Measurements from ENCODE around the gene SLC38A6. TPM values are rescaled to one million over a fixed set of nuclear protein-coding genes. Genes with fewer than 3 reads are reported as not detected.

The SLC38A6 gene
- polyA plus RNA-seq, 4 donors = 2.2 to 20.8 (median 5.0) TPM

DNA sequence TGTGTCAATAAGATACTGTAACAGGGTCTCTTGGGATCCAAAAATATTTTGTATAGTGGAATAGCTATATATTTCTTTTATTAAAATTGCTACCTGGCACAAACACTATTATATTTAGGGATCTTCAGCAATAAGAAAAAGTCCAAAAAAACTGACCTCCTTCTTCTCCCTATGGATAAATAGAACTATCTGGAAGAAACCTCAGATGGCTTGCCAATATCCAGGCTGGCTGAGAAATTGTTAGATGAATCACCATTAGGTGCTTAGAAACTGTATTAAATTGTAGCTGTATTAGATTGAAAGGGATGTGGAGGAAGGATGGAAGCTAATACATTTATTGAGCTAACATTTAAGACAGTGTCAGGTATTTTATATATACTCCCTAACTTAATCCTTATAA, 66.0 kb downstream of the SLC38A6 start:
- Histone ChIP-seq H3K27me3 (ENCODE audit: control insufficient read depth in 3 of 3, insufficient read depth in 3 of 3, low read length in 3 of 3) (no peaks in the 10 kb centered on the region), H3K4me1 (ENCODE audit: control insufficient read depth in 3 of 3, insufficient read depth in 2 of 3, low read depth in 1 of 3, low read length in 2 of 3) (no peaks in the 10 kb centered on the region), H3K9me3 (ENCODE audit: control insufficient read depth in 2 of 2, insufficient read depth in 1 of 2, low read depth in 1 of 2, low read length in 1 of 2) (no peaks in the 10 kb centered on the region), H3K4me3 (ENCODE audit: low read depth in 1 of 3, low read length in 3 of 3) (no peak overlapping the region), H3K27ac (ENCODE audit: low read depth in 1 of 3, low read length in 2 of 3) (no peak overlapping the region), H3K36me3 (ENCODE audit: control insufficient read depth in 3 of 3, insufficient read depth in 2 of 3, low read depth in 1 of 3, low read length in 3 of 3) (no peaks in the 10 kb centered on the region)
- FAIRE-seq (no peak), DNase-seq (no peak)

DNA sequence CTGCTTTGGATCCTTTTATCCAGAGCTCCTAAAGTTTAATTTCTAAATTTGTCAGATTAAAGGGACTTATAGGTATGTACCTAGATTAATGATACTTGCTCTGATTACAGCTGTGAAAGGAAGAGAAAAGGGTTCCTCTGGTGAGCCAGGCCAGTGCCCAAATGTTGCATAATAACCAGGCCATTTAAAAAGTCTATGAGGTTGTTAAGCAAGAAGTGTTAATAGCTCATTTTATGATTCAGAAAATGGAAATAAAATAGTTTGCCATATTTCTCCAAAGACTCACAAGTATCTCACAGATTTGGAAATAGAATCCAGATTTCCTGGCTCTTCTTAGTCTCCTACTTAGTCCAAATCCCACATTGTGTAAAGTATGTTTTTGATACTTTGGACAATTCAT, 67.6 kb downstream of the SLC38A6 start:
- FAIRE-seq (no peak), DNase-seq (no peak)
- Histone ChIP-seq H3K27ac (ENCODE audit: low read depth in 1 of 3, low read length in 2 of 3) (no peak overlapping the region), H3K4me1 (ENCODE audit: control insufficient read depth in 3 of 3, insufficient read depth in 2 of 3, low read depth in 1 of 3, low read length in 2 of 3) (no peaks in the 10 kb centered on the region), H3K9me3 (ENCODE audit: control insufficient read depth in 2 of 2, insufficient read depth in 1 of 2, low read depth in 1 of 2, low read length in 1 of 2) (no peaks in the 10 kb centered on the region), H3K27me3 (ENCODE audit: control insufficient read depth in 3 of 3, insufficient read depth in 3 of 3, low read length in 3 of 3) (no peaks in the 10 kb centered on the region), H3K36me3 (ENCODE audit: control insufficient read depth in 3 of 3, insufficient read depth in 2 of 3, low read depth in 1 of 3, low read length in 3 of 3) (no peaks in the 10 kb centered on the region), H3K4me3 (ENCODE audit: low read depth in 1 of 3, low read length in 3 of 3) (no peak overlapping the region)

DNA sequence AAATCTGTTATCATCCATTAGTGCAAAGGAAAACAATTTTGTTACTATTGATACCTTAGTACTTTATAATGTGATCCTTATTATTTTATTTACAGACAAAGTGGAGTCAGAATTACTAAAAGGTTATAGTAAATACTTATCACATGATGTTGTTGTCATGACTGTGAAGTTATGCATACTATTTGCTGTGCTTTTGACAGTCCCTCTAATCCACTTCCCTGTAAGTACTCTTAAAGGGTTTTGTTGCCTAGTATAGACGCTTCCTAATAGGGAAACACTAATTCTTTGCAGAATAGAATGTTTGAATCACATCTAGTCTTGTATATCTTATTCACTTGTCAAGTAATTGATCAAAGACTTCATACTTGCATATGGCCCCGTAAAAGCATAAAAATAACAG, 69.4 kb downstream of the SLC38A6 start:
- Histone ChIP-seq H3K4me3 (ENCODE audit: low read depth in 1 of 3, low read length in 3 of 3) (no peak overlapping the region), H3K27me3 (ENCODE audit: control insufficient read depth in 3 of 3, insufficient read depth in 3 of 3, low read length in 3 of 3) (no peaks in the 10 kb centered on the region), H3K9me3 (ENCODE audit: control insufficient read depth in 2 of 2, insufficient read depth in 1 of 2, low read depth in 1 of 2, low read length in 1 of 2) (no peaks in the 10 kb centered on the region), H3K4me1 (ENCODE audit: control insufficient read depth in 3 of 3, insufficient read depth in 2 of 3, low read depth in 1 of 3, low read length in 2 of 3) (no peaks in the 10 kb centered on the region), H3K27ac (ENCODE audit: low read depth in 1 of 3, low read length in 2 of 3) (no peak overlapping the region), H3K36me3 (ENCODE audit: control insufficient read depth in 3 of 3, insufficient read depth in 2 of 3, low read depth in 1 of 3, low read length in 3 of 3) (no peaks in the 10 kb centered on the region)
- DNase-seq (no peak), FAIRE-seq (no peak)
- 83 to 95% (median 93%) methylated on average over 2 of the region's 2 CpGs for WGBS, 3 donors

DNA sequence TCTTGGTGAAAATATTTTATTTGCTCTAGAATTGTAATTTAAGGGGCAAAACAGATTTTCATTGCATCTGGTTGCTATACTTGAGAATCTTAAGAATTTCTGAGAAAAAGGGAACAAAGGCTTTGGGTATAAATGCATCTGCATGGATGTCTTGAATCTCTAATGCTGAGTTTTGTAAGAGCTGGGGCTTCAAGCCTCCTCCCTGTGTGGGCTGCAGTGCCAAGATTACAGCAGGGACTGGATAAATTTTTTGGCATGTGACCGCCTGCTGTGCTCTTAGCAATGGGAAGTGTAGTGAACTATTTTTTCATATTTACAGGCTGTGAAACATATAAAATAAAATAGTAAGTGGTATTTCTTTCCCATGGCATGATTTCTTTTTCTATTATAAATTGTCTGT, 70.0 kb downstream of the SLC38A6 start:
- FAIRE-seq (no peak), DNase-seq (no peak)
- Histone ChIP-seq H3K9me3 (ENCODE audit: control insufficient read depth in 2 of 2, insufficient read depth in 1 of 2, low read depth in 1 of 2, low read length in 1 of 2) (no peaks in the 10 kb centered on the region), H3K27me3 (ENCODE audit: control insufficient read depth in 3 of 3, insufficient read depth in 3 of 3, low read length in 3 of 3) (no peaks in the 10 kb centered on the region), H3K27ac (ENCODE audit: low read depth in 1 of 3, low read length in 2 of 3) (no peak overlapping the region), H3K36me3 (ENCODE audit: control insufficient read depth in 3 of 3, insufficient read depth in 2 of 3, low read depth in 1 of 3, low read length in 3 of 3) (no peaks in the 10 kb centered on the region), H3K4me1 (ENCODE audit: control insufficient read depth in 3 of 3, insufficient read depth in 2 of 3, low read depth in 1 of 3, low read length in 2 of 3) (no peaks in the 10 kb centered on the region), H3K4me3 (ENCODE audit: low read depth in 1 of 3, low read length in 3 of 3) (no peak overlapping the region)
- 68 to 86% (median 72%) methylated on average over 1 of the region's 1 CpG for WGBS, 3 donors

DNA sequence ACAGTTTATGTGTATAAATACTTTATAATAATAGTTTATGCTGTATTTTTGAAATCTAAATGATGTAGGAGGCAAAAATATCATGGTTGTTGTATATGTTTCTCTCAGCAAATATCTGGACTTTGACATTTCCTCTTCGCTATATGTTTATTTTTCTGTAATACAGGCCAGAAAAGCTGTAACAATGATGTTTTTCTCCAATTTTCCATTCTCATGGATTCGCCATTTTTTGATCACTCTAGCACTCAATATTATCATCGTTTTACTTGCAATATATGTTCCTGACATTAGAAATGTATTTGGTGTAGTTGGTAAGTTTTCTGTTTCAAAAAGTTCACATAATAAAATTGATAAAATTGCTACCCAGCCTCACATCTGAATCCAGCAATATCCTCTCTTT, 70.6 kb downstream of the SLC38A6 start:
- Histone ChIP-seq H3K27ac (ENCODE audit: low read depth in 1 of 3, low read length in 2 of 3) (no peak overlapping the region), H3K9me3 (ENCODE audit: control insufficient read depth in 2 of 2, insufficient read depth in 1 of 2, low read depth in 1 of 2, low read length in 1 of 2) (no peaks in the 10 kb centered on the region), H3K4me1 (ENCODE audit: control insufficient read depth in 3 of 3, insufficient read depth in 2 of 3, low read depth in 1 of 3, low read length in 2 of 3) (no peaks in the 10 kb centered on the region), H3K36me3 (ENCODE audit: control insufficient read depth in 3 of 3, insufficient read depth in 2 of 3, low read depth in 1 of 3, low read length in 3 of 3) (no peaks in the 10 kb centered on the region), H3K27me3 (ENCODE audit: control insufficient read depth in 3 of 3, insufficient read depth in 3 of 3, low read length in 3 of 3) (no peaks in the 10 kb centered on the region), H3K4me3 (ENCODE audit: low read depth in 1 of 3, low read length in 3 of 3) (no peak overlapping the region)
- DNase-seq (no peak), FAIRE-seq (no peak)
- 77 to 92% (median 90%) methylated on average over 3 of the region's 3 CpGs for WGBS, 3 donors

DNA sequence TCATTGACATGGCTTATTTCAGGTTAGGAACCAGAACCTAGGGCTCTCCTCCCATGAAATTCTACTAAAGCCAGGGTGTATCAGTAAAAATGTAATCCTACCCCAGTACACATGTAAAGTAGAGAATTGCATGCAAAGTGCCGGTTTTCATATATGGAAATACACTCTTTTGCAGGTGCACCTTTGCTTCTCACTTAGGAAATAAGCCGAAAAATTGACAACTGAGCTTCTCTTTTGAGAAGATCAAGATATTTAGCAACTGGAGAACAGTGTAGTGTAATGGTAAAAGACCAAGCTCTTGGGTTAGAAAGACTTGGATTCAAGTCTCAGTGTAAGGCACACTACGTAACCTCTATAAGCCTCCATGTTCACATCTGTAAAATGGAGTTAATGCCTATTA, 82.4 kb downstream of the SLC38A6 start:
- H3K27me3 ChIP-seq (ENCODE audit: control insufficient read depth in 3 of 3, insufficient read depth in 3 of 3, low read length in 3 of 3) = no peaks in the 10 kb centered on the region
- FAIRE-seq = no peak
- 93 to 95% (median 94%) methylated on average over 3 of the region's 3 CpGs for WGBS, 3 donors
- no peaks in the 10 kb centered on the region for H3K36me3 ChIP-seq (ENCODE audit: control insufficient read depth in 3 of 3, insufficient read depth in 2 of 3, low read depth in 1 of 3, low read length in 3 of 3)
- DNase-seq = no peak
- no peaks in the 10 kb centered on the region for H3K9me3 ChIP-seq (ENCODE audit: control insufficient read depth in 2 of 2, insufficient read depth in 1 of 2, low read depth in 1 of 2, low read length in 1 of 2)
- no peak overlapping the region for H3K4me3 ChIP-seq (ENCODE audit: low read depth in 1 of 3, low read length in 3 of 3)
- H3K4me1 ChIP-seq (ENCODE audit: control insufficient read depth in 3 of 3, insufficient read depth in 2 of 3, low read depth in 1 of 3, low read length in 2 of 3) = no peaks in the 10 kb centered on the region
- no peak overlapping the region for H3K27ac ChIP-seq (ENCODE audit: low read depth in 1 of 3, low read length in 2 of 3)

DNA sequence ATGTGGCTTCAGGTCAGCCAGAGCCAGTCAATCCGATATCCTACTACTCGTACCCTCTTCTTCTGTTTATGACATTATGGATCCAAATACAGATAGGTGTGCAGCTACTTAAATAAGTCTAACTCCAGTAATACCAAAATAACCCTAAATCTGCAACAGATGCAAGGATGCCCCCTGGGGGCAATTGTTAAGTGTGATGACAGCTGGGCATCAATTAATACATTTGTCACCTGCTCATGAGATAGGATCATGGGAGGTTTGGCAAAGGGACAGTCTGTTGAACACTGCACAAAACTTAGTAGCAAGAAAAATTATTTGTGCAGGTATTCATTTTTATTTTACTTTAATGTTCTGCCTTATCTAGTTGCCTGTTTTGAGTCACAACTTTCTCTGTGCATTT, 83.2 kb downstream of the SLC38A6 start:
- no peak overlapping the region for H3K4me3 ChIP-seq (ENCODE audit: low read depth in 1 of 3, low read length in 3 of 3)
- H3K27me3 ChIP-seq (ENCODE audit: control insufficient read depth in 3 of 3, insufficient read depth in 3 of 3, low read length in 3 of 3) = no peaks in the 10 kb centered on the region
- FAIRE-seq (no peak), DNase-seq (no peak)
- 93 to 100% (median 97%) methylated on average over 2 of the region's 2 CpGs for WGBS, 3 donors
- no peak overlapping the region for H3K27ac ChIP-seq (ENCODE audit: low read depth in 1 of 3, low read length in 2 of 3)
- no peaks in the 10 kb centered on the region for H3K4me1 ChIP-seq (ENCODE audit: control insufficient read depth in 3 of 3, insufficient read depth in 2 of 3, low read depth in 1 of 3, low read length in 2 of 3)
- H3K9me3 ChIP-seq (ENCODE audit: control insufficient read depth in 2 of 2, insufficient read depth in 1 of 2, low read depth in 1 of 2, low read length in 1 of 2) = no peaks in the 10 kb centered on the region
- no peaks in the 10 kb centered on the region for H3K36me3 ChIP-seq (ENCODE audit: control insufficient read depth in 3 of 3, insufficient read depth in 2 of 3, low read depth in 1 of 3, low read length in 3 of 3)

DNA sequence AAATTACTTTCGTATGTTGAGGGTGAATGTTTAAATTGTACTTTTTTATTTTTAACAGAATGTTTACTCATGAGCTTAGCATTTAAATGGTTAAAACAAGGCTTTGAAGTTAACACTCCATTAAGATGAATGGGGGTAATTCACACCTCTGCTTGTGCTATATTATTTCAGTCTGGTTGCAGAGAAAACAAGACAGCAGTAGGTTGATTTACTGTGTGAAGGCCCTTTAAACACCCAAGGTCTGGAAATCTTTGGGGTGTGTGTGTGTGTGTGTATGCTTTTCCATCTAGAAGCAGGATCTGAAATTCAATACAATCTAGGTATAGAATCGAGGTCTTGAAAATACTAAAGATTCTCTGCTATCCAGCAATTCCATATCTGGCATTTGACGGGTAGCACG, 83.8 kb downstream of the SLC38A6 start:
- no peak overlapping the region for H3K4me3 ChIP-seq (ENCODE audit: low read depth in 1 of 3, low read length in 3 of 3)
- H3K4me1 ChIP-seq (ENCODE audit: control insufficient read depth in 3 of 3, insufficient read depth in 2 of 3, low read depth in 1 of 3, low read length in 2 of 3) = no peaks in the 10 kb centered on the region
- H3K27ac ChIP-seq (ENCODE audit: low read depth in 1 of 3, low read length in 2 of 3) = no peak overlapping the region
- DNase-seq = no peak
- no peak for FAIRE-seq
- no peaks in the 10 kb centered on the region for H3K36me3 ChIP-seq (ENCODE audit: control insufficient read depth in 3 of 3, insufficient read depth in 2 of 3, low read depth in 1 of 3, low read length in 3 of 3)
- WGBS, 3 donors = 92 to 95% (median 95%) methylated on average over 4 of the region's 4 CpGs
- H3K27me3 ChIP-seq (ENCODE audit: control insufficient read depth in 3 of 3, insufficient read depth in 3 of 3, low read length in 3 of 3) = no peaks in the 10 kb centered on the region
- no peaks in the 10 kb centered on the region for H3K9me3 ChIP-seq (ENCODE audit: control insufficient read depth in 2 of 2, insufficient read depth in 1 of 2, low read depth in 1 of 2, low read length in 1 of 2)

DNA sequence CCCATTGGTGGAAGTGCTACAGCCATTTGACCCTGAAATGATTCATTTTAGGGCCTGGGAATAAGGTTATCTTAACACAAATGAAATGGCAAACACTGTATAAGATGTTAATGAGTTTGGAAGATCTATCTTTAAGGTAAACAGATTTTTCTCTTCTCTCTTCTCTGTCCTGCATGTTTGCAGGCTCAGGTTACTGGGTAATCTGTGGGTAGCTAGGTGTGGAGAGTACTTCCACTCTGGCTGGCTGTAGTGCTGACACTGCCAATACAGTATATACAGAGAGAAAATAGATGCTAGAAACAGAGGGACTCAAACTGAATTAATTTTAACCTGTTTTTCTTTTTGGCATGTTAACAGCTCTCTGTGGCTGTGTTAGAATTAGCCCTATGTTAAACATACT, 84.6 kb downstream of the SLC38A6 start:
- FAIRE-seq = no peak

More for the DNA sequence above, 84.6 kb downstream of the SLC38A6 start:
- Histone ChIP-seq H3K27me3 (ENCODE audit: control insufficient read depth in 3 of 3, insufficient read depth in 3 of 3, low read length in 3 of 3) (no peaks in the 10 kb centered on the region), H3K36me3 (ENCODE audit: control insufficient read depth in 3 of 3, insufficient read depth in 2 of 3, low read depth in 1 of 3, low read length in 3 of 3) (no peaks in the 10 kb centered on the region), H3K9me3 (ENCODE audit: control insufficient read depth in 2 of 2, insufficient read depth in 1 of 2, low read depth in 1 of 2, low read length in 1 of 2) (no peaks in the 10 kb centered on the region), H3K4me3 (ENCODE audit: low read depth in 1 of 3, low read length in 3 of 3) (no peak overlapping the region), H3K4me1 (ENCODE audit: control insufficient read depth in 3 of 3, insufficient read depth in 2 of 3, low read depth in 1 of 3, low read length in 2 of 3) (no peaks in the 10 kb centered on the region), H3K27ac (ENCODE audit: low read depth in 1 of 3, low read length in 2 of 3) (no peak overlapping the region)
- DNase-seq = no peak
